Suprapubic skin (tissue), 4 donors: ENCODE data around the gene RPP25L.

Experiments used
- CTCF ChIP-seq, 2 donors: fragments of 200-600 bp in 1 of 2; fragments of 450-650 bp in 1 of 2; sonication (generic) in 1 of 2; IDR thresholded peaks; one replicate each; pipeline ENCODE4 v1.5.1; 2016 to 2019; ENCODE audit warnings: antibody characterized with exemption in 2 of 2, mild to moderate bottlenecking in 1 of 2, moderate library complexity in 1 of 2
- EP300 ChIP-seq: sonication (generic); formaldehyde crosslinking; IDR thresholded peaks from one replicate; pipeline ENCODE4 v1.6.1; 2017; ENCODE audit warnings: antibody characterized with exemption
- POLR2AphosphoS5 ChIP-seq, 3 donors: sonication (generic); formaldehyde crosslinking; IDR thresholded peaks; one replicate each; pipeline ENCODE4 v1.6.1; 2017; ENCODE audit warnings: antibody characterized with exemption in 3 of 3

GRCh38 chr9:34615132-34615531 is 3.2 kb upstream of the RPP25L start:
- TF ChIP-seq CTCF (IDR thresholded peaks at IDR 0.05) (no peak), EP300 (no peak), POLR2AphosphoS5 (IDR thresholded peaks at IDR 0.05) (no peak)
